ENCODE measurements around the gene AFG1L.

DNA sequence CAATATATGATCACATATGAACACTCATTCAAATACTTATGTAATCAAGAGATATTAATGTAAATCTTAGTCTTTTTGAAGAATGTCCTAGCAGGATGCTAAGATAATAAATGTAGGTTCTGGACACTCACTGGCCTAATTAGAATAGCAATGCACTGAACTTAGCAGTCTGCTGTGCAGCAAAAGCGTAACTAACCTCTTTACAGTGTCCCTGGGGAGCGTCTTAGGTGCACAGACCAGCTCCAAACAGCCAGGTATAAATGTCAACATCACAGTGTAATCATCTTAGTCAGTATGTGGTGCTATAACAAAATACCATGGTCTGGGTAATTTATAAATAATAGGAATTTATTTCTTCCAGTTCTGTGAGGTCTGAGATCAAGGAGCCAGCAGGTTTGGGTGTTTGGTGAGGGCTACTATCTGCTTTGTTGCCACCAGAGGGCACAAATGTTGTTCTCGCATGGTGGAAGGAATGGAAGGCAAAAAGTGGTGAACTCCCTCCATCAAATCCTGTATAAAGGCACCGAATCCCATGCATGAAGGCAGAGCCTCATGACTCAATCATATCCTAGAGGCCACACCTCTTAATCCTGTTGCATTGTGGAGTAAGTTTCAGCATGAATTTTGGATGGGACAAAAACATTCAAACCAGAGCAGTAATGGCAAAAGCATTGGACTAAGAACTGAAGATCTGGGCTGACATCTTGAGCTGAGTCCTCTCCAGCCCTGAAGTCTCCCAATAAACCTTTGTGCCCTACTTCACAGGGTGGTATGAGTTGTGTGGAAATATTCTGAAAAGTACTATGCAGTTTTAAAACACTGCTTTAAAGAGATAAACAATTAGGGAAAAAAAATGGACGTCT, 224.1 kb downstream of the AFG1L start:
- TF ChIP-seq POLR2AphosphoS5 (IDR thresholded peaks at IDR 0.05; ENCODE audit: low read depth) (no peak), CTCF (IDR thresholded peaks at IDR 0.05; ENCODE audit: insufficient read depth, low read length) (peak; percentile 26), REST (IDR thresholded peaks at IDR 0.05; ENCODE audit: insufficient replicate concordance, low read depth) (no peak)

Measured in HL-60 (cell line).